ENCODE results near the gene STUB1. TPM values are rescaled to one million over a fixed set of nuclear protein-coding genes. Genes with fewer than 3 reads are reported as not detected.

STUB1 gene
- total and polyA plus RNA-seq, 8 donors, result 40.1 to 130 (median 56.2) TPM

DNA sequence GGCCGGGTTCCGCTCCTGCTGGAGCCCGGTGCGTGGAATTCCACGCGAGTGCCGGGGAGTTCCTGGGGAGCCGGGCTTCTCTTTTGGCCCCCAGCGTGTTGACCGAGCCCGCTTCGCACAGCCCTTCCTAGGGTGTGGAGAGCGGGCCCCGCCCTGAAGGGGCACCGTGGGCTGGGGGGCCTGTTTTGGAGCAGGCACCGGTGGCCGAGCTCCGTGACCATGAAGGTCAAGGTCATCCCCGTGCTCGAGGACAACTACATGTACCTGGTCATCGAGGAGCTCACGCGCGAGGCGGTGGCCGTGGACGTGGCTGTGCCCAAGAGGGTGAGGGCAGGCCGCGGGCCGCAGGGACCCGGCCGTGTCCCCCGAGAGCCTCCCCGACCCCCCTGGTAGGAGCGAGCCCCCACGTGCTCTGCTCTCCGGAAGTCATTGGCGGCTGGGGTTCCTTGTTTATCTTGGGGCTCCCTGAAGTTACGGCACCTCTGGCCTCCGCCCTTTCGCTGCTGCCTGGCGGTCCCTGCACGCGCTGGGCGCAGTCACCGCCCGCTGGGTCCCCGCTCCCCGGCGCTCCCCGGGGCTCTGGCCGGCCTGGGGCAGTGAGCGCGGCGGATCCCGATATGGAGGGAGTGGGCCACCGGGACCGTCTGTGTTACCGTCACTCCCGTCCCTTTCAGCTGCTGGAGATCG is 47.2 kb downstream of the STUB1 start:
- intact Hi-C loops (cut with DNase I), result no loop called here
- Histone ChIP-seq H3K27ac (no peak overlapping the region), H3K27me3 (no peaks in the 10 kb centered on the region), H3K4me3 (peak overlapping the region; percentile 14 to 49 (median 22)), H3K4me1 (peaks cover 9 to 16% (median 14%) of the 10 kb centered on the region in 3 donors), H3K36me3 (peaks cover 0 to 6% (median 0%) of the 10 kb centered on the region in 3 donors), H3K9me3 (no peaks in the 10 kb centered on the region)
- FAIRE-seq, result no peak
- peak in 4 of 6 donors; percentile 5 to 84 (median 56) for DNase-seq
- 0 to 1% methylated on average over 48 to 61 of the region's 61 CpGs for WGBS, 2 donors
- TF ChIP-seq, protein P1, sequence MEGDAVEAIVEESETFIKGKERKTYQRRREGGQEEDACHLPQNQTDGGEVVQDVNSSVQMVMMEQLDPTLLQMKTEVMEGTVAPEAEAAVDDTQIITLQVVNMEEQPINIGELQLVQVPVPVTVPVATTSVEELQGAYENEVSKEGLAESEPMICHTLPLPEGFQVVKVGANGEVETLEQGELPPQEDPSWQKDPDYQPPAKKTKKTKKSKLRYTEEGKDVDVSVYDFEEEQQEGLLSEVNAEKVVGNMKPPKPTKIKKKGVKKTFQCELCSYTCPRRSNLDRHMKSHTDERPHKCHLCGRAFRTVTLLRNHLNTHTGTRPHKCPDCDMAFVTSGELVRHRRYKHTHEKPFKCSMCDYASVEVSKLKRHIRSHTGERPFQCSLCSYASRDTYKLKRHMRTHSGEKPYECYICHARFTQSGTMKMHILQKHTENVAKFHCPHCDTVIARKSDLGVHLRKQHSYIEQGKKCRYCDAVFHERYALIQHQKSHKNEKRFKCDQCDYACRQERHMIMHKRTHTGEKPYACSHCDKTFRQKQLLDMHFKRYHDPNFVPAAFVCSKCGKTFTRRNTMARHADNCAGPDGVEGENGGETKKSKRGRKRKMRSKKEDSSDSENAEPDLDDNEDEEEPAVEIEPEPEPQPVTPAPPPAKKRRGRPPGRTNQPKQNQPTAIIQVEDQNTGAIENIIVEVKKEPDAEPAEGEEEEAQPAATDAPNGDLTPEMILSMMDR (IDR thresholded peaks at IDR 0.05), result no peak
- peak in 2 of 4 donors; percentile 3 to 8 for ATAC-seq

DNA sequence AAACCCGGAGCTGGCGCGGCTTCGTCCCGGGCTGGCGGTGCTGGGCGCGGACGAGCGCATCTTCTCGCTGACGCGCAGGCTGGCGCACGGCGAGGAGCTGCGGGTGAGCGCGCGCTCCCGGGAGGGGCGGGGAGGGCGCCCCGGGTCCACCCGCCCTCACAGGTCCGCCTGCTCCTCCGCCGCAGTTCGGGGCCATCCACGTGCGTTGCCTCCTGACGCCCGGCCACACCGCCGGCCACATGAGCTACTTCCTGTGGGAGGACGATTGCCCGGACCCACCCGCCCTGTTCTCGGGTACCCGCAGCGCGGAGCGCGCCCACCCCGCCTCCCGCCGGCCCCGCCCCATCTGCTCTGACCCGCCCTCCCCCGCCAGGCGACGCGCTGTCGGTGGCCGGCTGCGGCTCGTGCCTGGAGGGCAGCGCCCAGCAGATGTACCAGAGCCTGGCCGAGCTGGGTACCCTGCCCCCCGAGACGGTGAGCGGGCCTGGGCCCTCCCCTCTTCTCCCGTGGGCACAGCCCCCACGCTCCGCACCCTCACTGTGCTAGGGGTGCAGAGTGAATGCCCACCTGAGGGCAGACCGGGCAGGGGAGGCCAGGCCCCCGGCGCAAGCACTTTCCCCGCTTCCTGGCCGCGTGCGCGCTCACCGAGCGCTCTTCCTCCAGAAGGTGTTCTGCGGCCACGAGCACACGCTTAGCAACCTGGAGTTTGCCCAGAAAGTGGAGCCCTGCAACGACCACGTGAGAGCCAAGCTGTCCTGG is 48.1 kb downstream of the STUB1 start:
- H3K4me1 ChIP-seq, result peaks cover 9 to 16% (median 14%) of the 10 kb centered on the region in 3 donors
- H3K9me3 ChIP-seq, result no peaks in the 10 kb centered on the region
- no peaks in the 10 kb centered on the region for H3K27me3 ChIP-seq
- peaks cover 0 to 12% (median 0%) of the 10 kb centered on the region in 3 donors for H3K36me3 ChIP-seq
- WGBS, 2 donors, result 1% methylated on average over 26 to 80 of the region's 80 CpGs
- no peak overlapping the region for H3K27ac ChIP-seq
- peak; percentile 20 to 59 (median 57) for ATAC-seq
- H3K4me3 ChIP-seq, result peak overlapping the region in 3 of 4 donors; percentile 10 to 49 (median 30)
- TF ChIP-seq, protein P1 (IDR thresholded peaks at IDR 0.05), result no peak
- DNase-seq, result peak in 5 of 6 donors; percentile 30 to 84 (median 53)
- intact Hi-C loops (cut with DNase I), result no loop called here
- FAIRE-seq, result no peak

DNA sequence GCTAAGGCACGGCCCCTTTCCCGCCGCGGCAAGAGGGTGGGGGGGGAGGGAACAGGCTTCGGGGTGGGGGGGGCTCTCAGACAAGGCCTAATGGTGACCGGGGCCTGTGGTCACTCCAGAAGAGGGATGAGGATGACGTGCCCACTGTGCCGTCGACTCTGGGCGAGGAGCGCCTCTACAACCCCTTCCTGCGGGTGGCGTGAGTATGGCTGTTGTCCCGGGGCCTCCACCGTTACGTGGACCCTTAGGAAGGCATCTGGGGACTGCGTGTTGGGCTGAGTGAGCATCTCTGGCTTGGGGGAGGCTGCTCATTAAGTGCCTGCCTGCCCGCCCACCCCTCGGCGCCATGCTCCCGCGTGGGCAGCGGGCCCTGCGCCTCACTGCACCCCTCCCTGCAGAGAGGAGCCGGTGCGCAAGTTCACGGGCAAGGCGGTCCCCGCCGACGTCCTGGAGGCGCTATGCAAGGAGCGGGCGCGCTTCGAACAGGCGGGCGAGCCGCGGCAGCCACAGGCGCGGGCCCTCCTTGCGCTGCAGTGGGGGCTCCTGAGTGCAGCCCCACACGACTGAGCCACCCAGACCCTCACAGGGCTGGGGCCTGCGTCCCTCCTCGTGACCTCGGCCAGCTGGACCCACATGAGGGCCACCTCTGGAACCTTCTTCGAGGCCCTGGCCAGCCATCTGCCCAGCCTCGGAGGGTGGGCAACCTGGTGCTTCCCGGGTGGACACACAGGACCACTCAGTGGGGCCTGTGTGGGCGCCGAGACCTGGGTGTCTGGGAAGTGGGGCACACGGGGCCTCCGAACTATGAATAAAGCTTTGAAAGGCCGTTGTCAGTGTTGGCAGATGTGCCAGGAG is 48.9 kb downstream of the STUB1 start:
- FAIRE-seq (no peak), ATAC-seq (no peak), DNase-seq (peak in 5 of 6 donors; percentile 7 to 79 (median 46))
- H3K27me3 ChIP-seq, result no peaks in the 10 kb centered on the region
- no peaks in the 10 kb centered on the region for H3K9me3 ChIP-seq
- no peak overlapping the region for H3K27ac ChIP-seq
- TF ChIP-seq, protein P1 (IDR thresholded peaks at IDR 0.05), result no peak
- no peak overlapping the region for H3K4me3 ChIP-seq
- 49 to 57% methylated on average over 53 to 55 of the region's 55 CpGs for whole genome bisulfite sequencing, 2 donors
- H3K36me3 ChIP-seq, result peaks cover 0 to 19% (median 0%) of the 10 kb centered on the region in 3 donors
- intact Hi-C loops (cut with DNase I), result no loop called here
- peaks cover 9 to 16% (median 14%) of the 10 kb centered on the region in 3 donors for H3K4me1 ChIP-seq

DNA sequence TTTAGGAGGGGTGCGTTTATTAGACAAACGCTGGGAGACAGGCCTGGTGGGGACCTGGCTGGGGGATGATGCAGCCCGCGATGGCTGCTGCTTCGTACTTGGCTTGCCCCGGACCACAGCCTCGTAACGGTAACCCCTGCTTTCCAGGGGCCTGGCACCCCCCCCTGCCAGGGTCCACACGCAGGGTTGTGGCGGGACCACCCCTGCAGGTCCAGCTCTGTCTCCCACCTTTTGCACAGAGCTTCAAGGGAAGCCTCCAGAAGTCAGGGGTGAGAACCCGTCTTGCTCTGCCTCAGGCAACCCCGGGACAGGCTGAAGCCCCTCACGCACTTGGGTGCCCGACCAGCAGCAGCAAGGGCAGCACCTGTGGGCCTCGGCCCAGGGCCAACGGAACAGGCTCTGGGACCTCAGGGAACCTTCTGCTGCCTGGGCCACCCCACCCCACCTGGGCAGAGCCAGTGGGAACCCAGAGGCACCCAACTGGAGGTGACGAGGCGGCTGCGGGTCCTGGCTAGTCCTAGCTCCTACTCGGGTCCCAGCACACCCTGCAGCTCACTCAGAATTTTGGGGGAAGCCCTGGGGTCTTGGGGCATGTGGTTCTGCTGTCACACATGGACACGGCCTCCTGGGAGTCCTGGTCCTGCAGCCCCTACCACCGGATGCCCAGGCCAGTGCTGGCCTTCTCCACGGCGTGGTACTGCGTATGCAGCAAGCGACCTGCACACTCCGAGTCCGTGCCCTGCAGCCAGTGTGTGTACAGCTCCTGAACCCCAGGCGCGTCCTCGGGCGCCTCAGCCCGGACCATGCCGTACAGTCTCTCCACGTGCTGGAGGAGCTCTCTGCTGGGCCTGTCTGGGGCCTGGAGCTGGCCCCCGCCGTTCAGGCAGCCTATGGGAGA is 49.8 kb downstream of the STUB1 start:
- ATAC-seq (no peak), DNase-seq (peak in 4 of 6 donors; percentile 19 to 84 (median 42)), FAIRE-seq (no peak)
- Histone ChIP-seq H3K27ac (no peak overlapping the region), H3K4me3 (no peak overlapping the region), H3K9me3 (no peaks in the 10 kb centered on the region), H3K27me3 (no peaks in the 10 kb centered on the region), H3K36me3 (peaks cover 0 to 19% (median 0%) of the 10 kb centered on the region in 3 donors), H3K4me1 (peaks cover 9 to 16% (median 14%) of the 10 kb centered on the region in 3 donors)
- intact Hi-C loops (cut with DNase I), result no loop called here
- TF ChIP-seq, protein P1 (IDR thresholded peaks at IDR 0.05), result no peak
- WGBS, 2 donors, result 86 to 89% methylated on average over 37 of the region's 37 CpGs
